PC-3 (cell line): ENCODE results near the gene LRRC66. TPM values are rescaled to one million over a fixed set of nuclear protein-coding genes. Genes with fewer than 3 reads are reported as not detected.

Source experiments
- ATAC-seq: fragments of 200-7000 bp; cut with Tn5 transposase; 2 replicates; pipeline ENCODE4 v1.9.1; 2020; ENCODE audit warnings: mild to moderate bottlenecking, moderate library complexity
- BruUV-seq: library from RNA; stranded (reverse); fragments of 400-500 nt; replicated peaks from 2 replicates; lab custom pipeline; 2021; lab: Mats Ljungman, UMichigan
- CTCF ChIA-PET: fragments of 300-600 bp; sonication (Branson Sonifier 250); formaldehyde crosslinking; loops from one replicate; lab custom pipeline; 2022; ENCODE audit warnings: antibody characterized with exemption; lab: Charles Lee
- POLR2A ChIA-PET: fragments of 300-600 bp; sonication (Branson Sonifier 250); formaldehyde crosslinking; loops from one replicate; lab custom pipeline; 2022; ENCODE audit warnings: antibody characterized with exemption; ENCODE audit not compliant: unreplicated experiment; lab: Charles Lee
- DNase-seq: peaks from one replicate; pipeline ENCODE4 v3.0.0-alpha.2; 2015
- H2AFZ ChIP-seq: fragments of 300-600 bp; sonication (generic); 2 replicates; pipeline ENCODE4 v1.6.0; 2016; ENCODE audit warnings: antibody characterized with exemption, low read length
- H3F3A ChIP-seq: fragments of 300-600 bp; sonication (generic); one replicate; pipeline ENCODE4 v1.6.0; 2017; ENCODE audit warnings: antibody characterized with exemption, low read length, control low read depth, mild to moderate bottlenecking; ENCODE audit not compliant: unreplicated experiment
- H3K27ac ChIP-seq: fragments of 300-600 bp; sonication (generic); 2 replicates; pipeline ENCODE4 v1.5.1; 2016; ENCODE audit warnings: mild to moderate bottlenecking, low read length
- H3K27me3 ChIP-seq: fragments of 300-600 bp; sonication (generic); 2 replicates; pipeline ENCODE4 v1.6.1; 2016; ENCODE audit warnings: low read length, mixed read lengths
- H3K36me3 ChIP-seq: fragments of 300-600 bp; sonication (generic); 2 replicates; pipeline ENCODE4 v1.6.1; 2016; ENCODE audit warnings: low read depth, mixed run types, low read length, mixed read lengths
- H3K4me1 ChIP-seq: fragments of 300-600 bp; sonication (generic); 2 replicates; pipeline ENCODE4 v1.5.1; 2016; ENCODE audit warnings: low read length; ENCODE audit not compliant: insufficient read depth
- H3K4me2 ChIP-seq: fragments of 300-600 bp; sonication (generic); 2 replicates; pipeline ENCODE4 v1.6.0; 2016; ENCODE audit warnings: low read length
- H3K4me3 ChIP-seq: fragments of 300-600 bp; sonication (generic); 2 replicates; pipeline ENCODE4 v1.5.1; 2016; ENCODE audit warnings: mild to moderate bottlenecking, low read length, mixed read lengths
- H3K79me2 ChIP-seq: fragments of 300-600 bp; sonication (generic); 2 replicates; pipeline ENCODE4 v1.6.1; 2017; ENCODE audit warnings: low read length, mixed read lengths
- H3K9ac ChIP-seq: fragments of 300-600 bp; sonication (generic); 2 replicates; pipeline ENCODE4 v1.6.0; 2016; ENCODE audit warnings: mild to moderate bottlenecking, low read length
- H3K9me2 ChIP-seq: fragments of 300-600 bp; sonication (generic); replicated peaks from 2 replicates; pipeline ENCODE4 v1.6.1; 2016; ENCODE audit warnings: mixed run types, low read length, mixed read lengths
- H3K9me3 ChIP-seq: fragments of 300-600 bp; sonication (generic); 2 replicates; pipeline ENCODE4 v1.6.1; 2016; ENCODE audit warnings: low read length, mixed read lengths
- H4K20me1 ChIP-seq: fragments of 300-600 bp; sonication (generic); 2 replicates; pipeline ENCODE4 v1.6.1; 2016; ENCODE audit warnings: low read length, mixed read lengths
- CTCF ChIP-seq: fragments of 300-600 bp; sonication (generic); conservative IDR thresholded peaks from 2 replicates; pipeline ENCODE4 v1.5.1; 2017; ENCODE audit warnings: antibody characterized with exemption, low read depth, mild to moderate bottlenecking, low read length
- EZH2 ChIP-seq: fragments of 300-600 bp; sonication (generic); IDR thresholded peaks from one replicate; pipeline ENCODE4 v1.6.1; 2017; ENCODE audit warnings: antibody characterized with exemption, mild to moderate bottlenecking, low read length; ENCODE audit not compliant: unreplicated experiment
- EZH2phosphoT487 ChIP-seq: fragments of 300-600 bp; sonication (generic); IDR thresholded peaks from 2 replicates; pipeline ENCODE4 v1.6.1; 2018; ENCODE audit warnings: mild to moderate bottlenecking, antibody characterized with exemption, low read length, borderline replicate concordance
- intact Hi-C: fragments of 100-400 bp; cut with micrococcal nuclease; formaldehyde crosslinking; loops from 2 replicates; pipeline ENCODE4 v1.9.0; 2023
- total RNA-seq: library from RNA; depleted of rRNA; stranded (reverse); fragments of >200 nt; gene quantifications from 2 replicates; pipeline ENCODE4 v1.2.3, GENCODE V29; 2014

Gene LRRC66
- total RNA-seq, 1 experiment from 2014 or later, result 1.1 TPM

- POLR2A ChIA-PET, result no interaction called here
These were observed 24.4 kb downstream of the LRRC66 start for GRCh38 chr4:51995647-51996220.

DNA sequence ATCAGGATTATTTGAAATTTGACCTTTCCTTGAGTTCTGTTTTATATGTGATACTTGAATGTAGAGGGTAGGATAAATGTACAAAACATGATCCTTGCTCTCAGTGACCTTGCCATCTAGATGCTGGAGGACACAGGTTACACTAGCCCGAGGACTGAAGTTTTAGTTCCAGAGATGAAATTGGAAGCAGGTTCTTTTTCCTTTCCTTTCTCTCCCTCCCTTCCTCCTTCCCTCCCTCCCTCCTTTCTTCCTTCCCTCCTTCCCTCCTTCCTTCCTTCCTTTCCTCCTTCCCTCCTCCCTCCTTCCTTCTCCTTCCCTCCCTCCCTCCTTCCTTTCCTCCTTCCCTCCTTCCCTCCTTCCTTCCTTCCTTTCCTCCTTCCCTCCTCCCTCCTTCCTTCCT lies 54.3 kb downstream of the LRRC66 start:
- POLR2A ChIA-PET, result no interaction called here
- Histone ChIP-seq H4K20me1 (no peaks in the 10 kb centered on the region), H3K27me3 (no peaks in the 10 kb centered on the region), H3K4me1 (no peaks in the 10 kb centered on the region), H3K4me3 (no peak overlapping the region), H3K9me3 (no peaks in the 10 kb centered on the region), H3K36me3 (no peaks in the 10 kb centered on the region), H3F3A (no peaks in the 10 kb centered on the region), H2AFZ (no peak overlapping the region), H3K9me2 (no peaks in the 10 kb centered on the region), H3K27ac (no peak overlapping the region), H3K79me2 (no peaks in the 10 kb centered on the region), H3K9ac (no peak overlapping the region), H3K4me2 (no peak overlapping the region)
- TF ChIP-seq CTCF (no peak), EZH2phosphoT487 (no peak), EZH2 (no peak)
- no TSS peak for BruUV-seq
- ATAC-seq (no peak), DNase-seq (no peak)
- intact Hi-C loops, result no loop called here
- CTCF ChIA-PET, result no interaction called here

More at GRCh38 chr4:51995647-51996220, 24.4 kb downstream of the LRRC66 start:
- no peaks in the 10 kb centered on the region for H3F3A ChIP-seq
- H3K27me3 ChIP-seq, result no peaks in the 10 kb centered on the region
- no TSS peak for BruUV-seq
- H3K4me2 ChIP-seq, result no peak overlapping the region
- no peak overlapping the region for H3K27ac ChIP-seq
- H3K36me3 ChIP-seq, result no peaks in the 10 kb centered on the region
- no peaks in the 10 kb centered on the region for H4K20me1 ChIP-seq
- no peak for DNase-seq
- no peak overlapping the region for H3K9ac ChIP-seq
- no peak overlapping the region for H2AFZ ChIP-seq
- CTCF ChIA-PET, result no interaction called here
- no peaks in the 10 kb centered on the region for H3K9me2 ChIP-seq
- intact Hi-C loops, result no loop called here
- H3K9me3 ChIP-seq, result no peaks in the 10 kb centered on the region
- no peaks in the 10 kb centered on the region for H3K4me1 ChIP-seq
- no peak overlapping the region for H3K4me3 ChIP-seq
- ATAC-seq, result no peak
- TF ChIP-seq EZH2, result no peak
- no peak for TF ChIP-seq EZH2phosphoT487
- TF ChIP-seq CTCF, result no peak
- H3K79me2 ChIP-seq, result no peaks in the 10 kb centered on the region

DNA sequence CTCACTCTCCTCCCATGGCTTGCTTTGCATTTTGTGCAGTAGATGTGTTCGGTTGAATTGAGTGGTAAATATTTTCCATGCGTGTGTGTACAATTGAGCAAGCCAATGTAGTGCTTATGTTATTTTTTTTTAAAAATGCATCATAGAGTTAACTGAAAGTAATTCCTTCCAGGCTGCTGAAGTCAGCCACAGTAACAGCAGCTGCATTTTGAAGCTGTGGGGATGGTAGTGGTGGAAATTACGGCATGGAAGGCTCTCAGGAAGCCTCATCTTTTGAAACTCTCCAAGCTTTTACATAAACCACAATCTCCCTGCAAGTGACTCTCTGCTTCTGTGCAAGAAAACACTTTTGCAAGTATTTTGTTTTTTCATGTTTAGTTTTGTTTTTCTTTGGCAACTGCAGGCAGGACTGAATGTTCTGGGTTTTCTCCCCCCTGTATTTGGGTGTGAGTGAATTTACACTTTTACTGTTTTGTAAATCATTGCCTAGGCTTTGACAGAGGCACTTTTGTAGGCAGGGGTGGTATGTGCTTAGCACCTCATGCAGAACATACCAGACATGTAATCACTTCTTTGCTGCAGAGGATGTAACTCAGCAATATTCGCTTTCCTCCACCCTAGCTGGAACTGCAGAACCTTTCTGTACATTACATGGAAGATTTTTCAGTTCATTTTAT lies 56.2 kb downstream of the LRRC66 start:
- Histone ChIP-seq H3K4me2 (no peak overlapping the region), H2AFZ (no peak overlapping the region), H3K36me3 (no peaks in the 10 kb centered on the region), H3K9me2 (no peaks in the 10 kb centered on the region), H3F3A (no peaks in the 10 kb centered on the region), H3K27me3 (no peaks in the 10 kb centered on the region), H3K9ac (no peak overlapping the region), H3K4me3 (no peak overlapping the region), H3K79me2 (no peaks in the 10 kb centered on the region), H4K20me1 (no peaks in the 10 kb centered on the region), H3K4me1 (no peaks in the 10 kb centered on the region), H3K9me3 (no peaks in the 10 kb centered on the region), H3K27ac (no peak overlapping the region)
- ChIA-PET POLR2A (no interaction called here), CTCF (no interaction called here)
- no peak for TF ChIP-seq EZH2
- TF ChIP-seq EZH2phosphoT487, result no peak
- TF ChIP-seq CTCF, result no peak
- intact Hi-C loops, result no loop called here
- no TSS peak for BruUV-seq
- no peak for DNase-seq
- ATAC-seq, result no peak
